GM08714 (cell line): ENCODE measurements around the gene TPCN1.
A peak's percentile ranks its signal among the peaks of the same experiment; 100 is the strongest.

Experiments used
- H3K4me3 ChIP-seq: fragments of 200-500 bp; sonication (Bioruptor generic); 2 replicates; pipeline ENCODE4 v1.5.1; 2014; ENCODE audit warnings: mild to moderate bottlenecking, low read length, inconsistent platforms
- ZNF274 ChIP-seq: IDR thresholded peaks from 2 replicates; pipeline ENCODE4 v1.6.1; 2012; ENCODE audit warnings: mild to moderate bottlenecking, low read depth, low read length

The TPCN1 gene

DNA sequence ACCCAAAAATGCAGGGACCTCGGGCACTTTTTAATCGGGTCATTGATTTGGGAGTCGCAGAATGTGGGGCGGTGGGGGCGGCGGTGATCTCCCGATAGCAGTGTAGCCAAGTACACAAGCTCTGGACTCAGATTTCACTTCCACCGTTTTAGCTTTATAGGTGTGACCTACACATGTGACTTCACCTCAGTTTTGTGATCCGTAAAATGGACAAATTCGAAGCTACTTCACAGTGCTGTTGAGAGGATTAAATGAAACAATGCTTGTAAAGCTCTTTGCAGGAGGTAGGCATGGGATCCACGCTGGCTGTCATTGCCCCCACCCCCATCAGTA is 35.3 kb upstream of the TPCN1 start:
- no peak for TF ChIP-seq ZNF274

GRCh38 chr12:113186666-113187325 is 34.5 kb upstream of the TPCN1 start:
- peak overlapping the region; percentile 74; the same call in 1 of the 2 replicates for H3K4me3 ChIP-seq
- no peak for TF ChIP-seq ZNF274

More for the DNA sequence above, 35.3 kb upstream of the TPCN1 start:
- peak overlapping the region; percentile 74 for H3K4me3 ChIP-seq

DNA sequence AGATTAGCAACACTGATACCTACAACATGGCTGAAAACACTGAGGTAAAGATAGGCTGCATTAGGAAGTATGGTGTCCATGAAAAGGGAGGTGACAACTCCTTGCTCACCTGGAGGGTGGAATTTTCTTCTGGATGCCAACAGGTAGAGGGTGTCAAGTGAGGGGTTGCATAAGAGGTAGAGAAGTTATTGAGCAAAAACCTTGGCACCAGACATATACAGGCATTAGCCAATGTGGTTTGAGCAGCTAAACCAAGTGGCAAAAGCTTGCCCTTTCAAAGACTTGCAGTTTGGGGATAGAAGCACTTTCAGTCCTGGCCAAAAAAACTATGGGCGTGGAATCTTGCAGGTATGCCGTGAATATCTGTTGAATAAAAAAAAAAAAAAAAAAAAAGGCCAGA is 31.9 kb upstream of the TPCN1 start:
- H3K4me3 ChIP-seq, result no peak overlapping the region
- TF ChIP-seq ZNF274, result no peak

- no peak overlapping the region for H3K4me3 ChIP-seq
- TF ChIP-seq ZNF274, result no peak
Observed at GRCh38 chr12:113190761-113191160, 30.5 kb upstream of the TPCN1 start.

DNA sequence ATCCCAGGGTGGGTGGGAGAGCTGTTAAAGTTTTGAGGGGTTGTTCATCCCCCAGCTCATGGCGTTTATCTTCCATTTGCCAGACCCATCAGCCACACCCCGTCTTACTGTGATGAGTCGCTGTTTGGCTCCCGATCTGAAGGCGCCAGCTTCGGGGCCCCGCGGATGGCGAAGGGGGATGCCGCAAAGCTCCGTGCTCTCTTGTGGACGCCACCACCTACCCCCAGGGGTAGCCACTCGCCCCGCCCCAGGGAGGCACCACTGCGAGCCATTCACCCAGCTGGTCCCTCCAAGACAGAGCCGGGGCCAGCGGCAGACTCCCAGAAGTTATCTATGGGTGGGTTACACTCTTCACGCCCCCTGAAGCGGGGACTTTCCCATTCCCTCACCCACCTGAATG is 30.0 kb upstream of the TPCN1 start:
- H3K4me3 ChIP-seq, result no peak overlapping the region
- TF ChIP-seq ZNF274, result no peak

GRCh38 chr12:113194971-113195391 is 26.3 kb upstream of the TPCN1 start:
- TF ChIP-seq ZNF274, result no peak
- H3K4me3 ChIP-seq, result no peak overlapping the region

GRCh38 chr12:113195598-113195997 is 25.7 kb upstream of the TPCN1 start:
- TF ChIP-seq ZNF274, result no peak
- H3K4me3 ChIP-seq, result no peak overlapping the region

DNA sequence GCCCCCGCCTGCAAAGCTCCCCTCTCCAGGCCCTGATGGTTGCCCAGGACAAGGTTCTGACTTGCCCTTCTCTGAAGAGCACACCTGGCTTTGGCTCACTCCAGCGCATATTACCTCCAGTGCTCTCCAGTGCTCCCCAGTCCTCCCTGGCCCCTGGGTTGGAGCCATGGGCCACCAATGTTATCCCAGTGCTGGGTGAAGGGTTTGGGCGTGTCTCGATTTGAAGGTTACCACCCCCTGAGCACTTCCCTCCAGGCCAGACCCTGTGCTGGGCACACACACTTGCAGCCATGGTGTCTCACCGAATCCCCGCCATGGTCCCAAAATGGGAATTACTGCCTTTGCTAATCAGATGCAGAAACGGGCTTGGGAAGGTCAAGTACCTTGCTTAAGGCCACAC is 24.7 kb upstream of the TPCN1 start:
- no peak for TF ChIP-seq ZNF274

DNA sequence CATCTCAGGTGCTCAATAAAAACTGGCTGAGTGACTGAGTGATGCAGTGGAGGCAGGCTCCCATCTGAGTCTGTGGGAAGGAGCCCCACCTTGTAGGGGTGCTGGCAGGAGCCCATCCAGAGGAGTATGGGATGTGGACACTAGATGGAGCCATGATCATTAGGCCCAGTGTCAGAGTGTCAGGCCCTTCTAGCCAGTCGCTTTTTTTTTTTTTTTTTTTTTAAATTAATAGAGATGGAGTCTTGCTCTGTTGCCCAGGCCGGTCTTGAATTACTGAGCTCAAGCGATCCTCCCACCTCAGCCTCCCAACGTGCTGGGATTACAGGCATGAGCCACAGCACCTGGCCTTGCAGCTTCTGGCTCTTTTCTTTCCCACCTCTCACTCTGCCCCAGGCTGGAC is 24.3 kb upstream of the TPCN1 start:
- TF ChIP-seq ZNF274, result no peak
- no peak overlapping the region for H3K4me3 ChIP-seq

More for the DNA sequence above, 24.7 kb upstream of the TPCN1 start:
- no peak overlapping the region for H3K4me3 ChIP-seq

DNA sequence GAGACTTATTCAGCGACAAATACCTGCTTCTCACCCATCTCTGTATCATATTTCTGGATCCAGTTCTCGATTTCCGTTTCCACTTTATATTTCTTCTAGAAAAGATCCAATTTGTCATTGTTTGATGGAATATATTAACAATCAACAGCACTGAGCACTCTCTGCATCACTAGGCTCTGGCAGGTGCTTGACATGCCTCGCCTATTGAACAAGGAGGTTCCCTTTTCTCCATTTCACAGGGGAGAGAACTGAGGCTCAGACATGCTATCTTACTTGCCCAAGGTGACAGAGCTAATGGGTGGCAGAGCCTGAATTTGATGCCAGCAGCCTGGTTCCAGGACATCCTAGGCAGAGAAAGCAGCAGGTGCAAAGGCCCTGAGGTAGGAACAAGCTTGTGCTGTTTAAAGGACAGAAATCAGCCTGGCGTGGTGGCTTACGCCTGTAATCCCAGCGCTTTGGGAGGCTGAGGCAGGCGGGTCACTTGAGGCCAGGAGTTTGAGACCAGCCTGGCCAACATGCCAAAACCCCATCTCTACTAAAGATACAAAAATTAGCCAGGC is 23.7 kb upstream of the TPCN1 start:
- H3K4me3 ChIP-seq, result no peak overlapping the region
- TF ChIP-seq ZNF274, result no peak

DNA sequence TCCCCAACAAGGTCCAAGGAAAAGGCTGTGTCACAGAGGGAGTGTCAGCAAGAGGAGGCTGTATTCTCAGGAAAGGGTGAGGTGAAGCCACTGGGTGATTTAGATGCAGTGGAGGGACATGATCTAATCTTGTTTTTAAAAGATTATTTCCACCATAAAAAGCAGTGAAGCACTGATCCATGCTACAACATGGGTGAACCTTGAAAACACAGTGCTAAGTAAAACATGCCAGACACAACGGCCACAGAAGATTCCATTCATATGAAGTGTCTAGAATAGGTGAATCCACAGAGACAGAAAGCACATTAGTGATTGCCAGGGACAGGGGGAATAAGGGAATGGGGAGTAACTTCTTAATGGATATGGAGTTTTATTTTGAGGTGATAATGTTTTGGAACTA is 23.0 kb upstream of the TPCN1 start:
- H3K4me3 ChIP-seq, result no peak overlapping the region
- TF ChIP-seq ZNF274, result no peak

DNA sequence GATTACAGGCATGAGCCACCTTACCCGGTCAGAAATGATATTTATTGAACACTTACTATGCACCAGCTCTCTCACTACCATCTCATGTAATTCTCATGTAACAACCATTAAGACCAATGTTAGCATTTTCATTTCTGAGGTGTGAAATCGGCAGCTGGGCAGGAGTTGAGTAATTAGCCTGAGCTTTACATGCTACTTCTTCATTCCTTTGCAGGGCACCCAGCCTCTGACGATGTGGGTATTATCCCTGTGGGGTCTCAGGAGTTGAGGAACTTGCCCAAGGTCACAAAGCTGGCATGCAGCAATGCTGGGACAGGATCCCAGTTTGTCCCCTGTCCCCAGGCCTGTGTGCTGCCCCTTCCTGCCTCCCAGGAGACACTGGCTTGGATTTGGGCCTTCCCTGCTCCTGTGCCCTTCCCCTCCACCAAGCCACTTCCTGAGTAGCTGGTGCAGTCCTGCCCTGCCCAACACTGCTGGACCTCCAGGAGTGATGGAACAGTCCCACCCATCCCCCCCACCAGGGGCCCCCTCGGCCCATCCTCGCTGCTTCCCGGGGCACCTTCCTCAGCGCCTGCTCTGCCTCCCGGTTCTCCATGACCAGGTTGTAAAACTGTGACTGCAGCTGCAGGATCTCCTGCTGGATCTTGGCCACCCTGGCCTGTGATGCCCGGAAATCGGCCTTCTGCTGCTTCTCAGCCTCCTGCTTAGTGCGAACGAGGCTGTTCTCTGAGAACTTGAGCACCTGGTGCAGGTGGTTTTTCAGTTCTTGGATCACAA is 21.1 kb upstream of the TPCN1 start:
- TF ChIP-seq ZNF274, result no peak

GRCh38 chr12:113201187-113202177 is 19.8 kb upstream of the TPCN1 start:
- TF ChIP-seq ZNF274, result no peak
- no peak overlapping the region for H3K4me3 ChIP-seq

More for the DNA sequence above, 21.1 kb upstream of the TPCN1 start:
- no peak overlapping the region for H3K4me3 ChIP-seq
